AG04450 (cell line): Measurements from ENCODE around the gene TPP2. TPM values are rescaled to one million over a fixed set of nuclear protein-coding genes. Genes with fewer than 3 reads are reported as not detected.

Experiments
- CTCF ChIA-PET: fragments of 300-600, 350-600 bp; formaldehyde crosslinking; extraction: SDS; loops from one replicate; lab custom pipeline; 2022; ENCODE audit warnings: antibody characterized with exemption, inconsistent platforms; lab: Charles Lee
- POLR2A ChIA-PET: fragments of 350-600 bp; formaldehyde crosslinking; extraction: SDS; loops from one replicate; lab custom pipeline; 2021; ENCODE audit warnings: antibody characterized with exemption, inconsistent platforms; lab: Yijun Ruan, JAX
- DNase-seq: peaks from one replicate; pipeline ENCODE4 v3.0.0-alpha.2; 2011; ENCODE audit warnings: low read depth, low spot score
- H3K27ac ChIP-seq: one replicate; pipeline ENCODE4 v1.5.1; 2012; ENCODE audit warnings: low read depth, low read length, control low read depth
- H3K27me3 ChIP-seq: one replicate; pipeline ENCODE4 v1.6.0; 2012; ENCODE audit warnings: low read length; ENCODE audit not compliant: control insufficient read depth, insufficient read depth
- H3K4me3 ChIP-seq: 2 replicates; pipeline ENCODE4 v1.5.1; 2011; ENCODE audit warnings: mild to moderate bottlenecking, low read depth, low read length, control low read depth
- H3K9me3 ChIP-seq: 2 replicates; pipeline ENCODE4 v1.5.1; 2012; ENCODE audit warnings: low read length; ENCODE audit not compliant: control insufficient read depth, insufficient read depth
- CTCF ChIP-seq: IDR thresholded peaks from 2 replicates; pipeline ENCODE4 v1.5.1; 2011; ENCODE audit warnings: low read depth, low read length, control low read depth, inconsistent platforms
- polyA plus RNA-seq: library from polyadenylated mRNA; depleted of rRNA; stranded (reverse); fragments of >200 nt; gene quantifications from 2 replicates; pipeline ENCODE4 v1.2.3, GENCODE V29; 2011; rRNA removed

Gene TPP2
- polyA plus RNA-seq, 1 experiment = 49.8 TPM

- CTCF ChIA-PET = interaction anchor here (0.7 to 2.6 kb wide), 2 partner anchors 65 to 147 kb away, joined by 5 to 17 read pairs; no protein-coding TSS in a partner anchor
- no peak for DNase-seq
- Histone ChIP-seq H3K27me3 (peaks cover 3% of the 10 kb centered on the region), H3K9me3 (no peaks in the 10 kb centered on the region), H3K27ac (no peak overlapping the region), H3K4me3 (no peak overlapping the region)
- TF ChIP-seq CTCF = no peak
- POLR2A ChIA-PET = no interaction called here
Observed at GRCh38 chr13:102726430-102726829, 129.6 kb downstream of the TPP2 start.

Other genes starting within 250 kb of the TPP2 start
- gene FGF14, start 194.9 kb upstream of the TPP2 start, polyA plus RNA-seq = 0.01 TPM in 1 of 2 replicates, not detected in the other
- not detected in 2 replicates for gene METTL21C, start 98.1 kb downstream of the TPP2 start, polyA plus RNA-seq
- 9.0 and 13.0 TPM in 2 replicates for gene TEX30, start 176.8 kb downstream of the TPP2 start, polyA plus RNA-seq
- gene POGLUT2, start 202.0 kb downstream of the TPP2 start, polyA plus RNA-seq = 17.8 and 24.8 TPM in 2 replicates
- gene BIVM, start 202.1 kb downstream of the TPP2 start, polyA plus RNA-seq = 16.9 and 26.7 TPM in 2 replicates
- gene ERCC5, start 249.0 kb downstream of the TPP2 start, polyA plus RNA-seq = 39.2 and 47.6 TPM in 2 replicates